Fibroblast of pulmonary artery (primary cell): Measurements from ENCODE around the gene GRK4.

Source experiments
- DNase-seq: peaks from one replicate; pipeline ENCODE4 v3.0.0-alpha.2; 2010; ENCODE audit warnings: low read depth
- H3K4me3 ChIP-seq: replicated peaks from 2 replicates; pipeline ENCODE4 v1.5.1; 2011; ENCODE audit warnings: low read depth, mild to moderate bottlenecking, control low read depth, low read length, moderate library complexity
- CTCF ChIP-seq: IDR thresholded peaks from 2 replicates; pipeline ENCODE4 v1.5.1; 2011; ENCODE audit warnings: mild to moderate bottlenecking, control low read depth, low read length, inconsistent platforms; ENCODE audit errors: missing control alignments

GRK4 gene

GRCh38 chr4:3030566-3031356 lies 67.4 kb downstream of the GRK4 start:
- H3K4me3 ChIP-seq: no peak overlapping the region
- no peak for DNase-seq
- no peak for TF ChIP-seq CTCF

GRCh38 chr4:3031357-3032082 lies 68.1 kb downstream of the GRK4 start:
- no peak for DNase-seq
- no peak overlapping the region for H3K4me3 ChIP-seq
- TF ChIP-seq CTCF: no peak

GRCh38 chr4:3034231-3034630 lies 70.9 kb downstream of the GRK4 start:
- H3K4me3 ChIP-seq: no peak overlapping the region
- no peak for TF ChIP-seq CTCF
- no peak for DNase-seq

GRCh38 chr4:3035249-3035648 lies 71.9 kb downstream of the GRK4 start:
- TF ChIP-seq CTCF: no peak
- no peak for DNase-seq
- no peak overlapping the region for H3K4me3 ChIP-seq

GRCh38 chr4:3035674-3036073 lies 72.3 kb downstream of the GRK4 start:
- no peak for DNase-seq
- TF ChIP-seq CTCF: no peak
- H3K4me3 ChIP-seq: no peak overlapping the region

- H3K4me3 ChIP-seq: no peak overlapping the region
- TF ChIP-seq CTCF: no peak
- no peak for DNase-seq
These were observed 73.0 kb downstream of the GRK4 start for GRCh38 chr4:3036131-3036952.
